GM12878 (cell line): Measurements from ENCODE around the gene BBLN. TPM values are rescaled to one million over a fixed set of nuclear protein-coding genes. Genes with fewer than 3 reads are reported as not detected.

Experiments
- ATAC-seq: fragments of 200-7000 bp; cut with Tn5 transposase; 3 replicates; pipeline ENCODE4 v1.9.1; 2020; ENCODE audit warnings: mild to moderate bottlenecking, moderate library complexity
- BruUV-seq: library from RNA; stranded (reverse); fragments of 400-500 nt; replicated peaks from 2 replicates; lab custom pipeline; 2021; lab: Mats Ljungman, UMichigan
- CTCF ChIA-PET: fragments of 300-600 bp; sonication (Branson Sonifier 250); formaldehyde crosslinking; extraction: SDS; loops from one replicate; lab custom pipeline; 2021; ENCODE audit warnings: inconsistent platforms; lab: Yijun Ruan, JAX
- POLR2A ChIA-PET: fragments of 350-600 bp; formaldehyde crosslinking; extraction: SDS; loops from one replicate; lab custom pipeline; 2021; ENCODE audit warnings: inconsistent platforms; lab: Charles Lee
- RAD21 ChIA-PET: fragments of 300-600 bp; sonication (Branson Sonifier 250); formaldehyde crosslinking; loops from one replicate; lab custom pipeline; 2023; ENCODE audit warnings: antibody characterized with exemption; ENCODE audit not compliant: unreplicated experiment; lab: Charles Lee
- SMC1A ChIA-PET: fragments of 300-600 bp; sonication (Branson Sonifier 250); formaldehyde crosslinking; loops from one replicate; lab custom pipeline; 2023; ENCODE audit not compliant: unreplicated experiment, uncharacterized antibody; lab: Charles Lee
- DNase-seq: peaks from one replicate; pipeline ENCODE4 v3.0.0-alpha.2; 2011; ENCODE audit warnings: low read depth, low spot score
- FAIRE-seq: peaks from 3 replicates; lab custom pipeline; 2011; peaks lifted over from hg19 to GRCh38; lab: Jason Lieb, UNC
- H2AFZ ChIP-seq: 2 replicates; pipeline ENCODE4 v1.6.0; 2011; ENCODE audit warnings: low read depth, low read length, control low read depth; ENCODE audit not compliant: control insufficient read depth
- H3K27ac ChIP-seq: 2 replicates; pipeline ENCODE4 v1.5.1; 2011; ENCODE audit warnings: control low read depth; ENCODE audit not compliant: control insufficient read depth, insufficient read depth
- H3K27me3 ChIP-seq, 2 experiments: replicated peaks in 1 of 2; 2 replicates each; pipeline versions ENCODE4 v1.6.0 to v1.6.1; 2011; ENCODE audit warnings: low read length in 1 of 2; ENCODE audit not compliant: control insufficient read depth in 2 of 2, insufficient read depth in 2 of 2
- H3K36me3 ChIP-seq, 2 experiments: 2 replicates each; pipeline ENCODE4 v1.5.1; 2011; ENCODE audit warnings: low read length in 1 of 2; ENCODE audit not compliant: control insufficient read depth in 2 of 2, insufficient read depth in 2 of 2
- H3K4me1 ChIP-seq: 2 replicates; pipeline ENCODE4 v1.6.1; 2011; ENCODE audit warnings: mild to moderate bottlenecking, low read length, moderate library complexity, mixed read lengths; ENCODE audit not compliant: control insufficient read depth, insufficient read depth
- H3K4me2 ChIP-seq: 2 replicates; pipeline ENCODE4 v1.6.0; 2011; ENCODE audit warnings: control low read depth; ENCODE audit not compliant: control insufficient read depth, insufficient read depth
- H3K4me3 ChIP-seq: fragments of 200-600 bp; sonication (generic); 2 replicates; pipeline ENCODE4 v1.5.1; 2016
- H3K79me2 ChIP-seq: 2 replicates; pipeline ENCODE4 v1.6.0; 2011; ENCODE audit warnings: low read length; ENCODE audit not compliant: control insufficient read depth, insufficient read depth
- H3K9ac ChIP-seq: 2 replicates; pipeline ENCODE4 v1.8.0; 2011; ENCODE audit warnings: low read length, control low read depth, mixed read lengths; ENCODE audit not compliant: control insufficient read depth, insufficient read depth
- H3K9me3 ChIP-seq: replicated peaks from 3 replicates; pipeline ENCODE4 v1.5.1; 2011; ENCODE audit warnings: mild to moderate bottlenecking, low read length; ENCODE audit not compliant: control insufficient read depth, insufficient read depth
- H4K20me1 ChIP-seq: 2 replicates; pipeline ENCODE4 v1.6.0; 2011; ENCODE audit not compliant: control insufficient read depth, insufficient read depth
- BHLHE40 ChIP-seq, 2 experiments: fragments of 450-650 bp in 1 of 2; IDR thresholded peaks; 2 replicates each; pipeline ENCODE4 v1.6.1; 2011 to 2017; ENCODE audit warnings: low read depth in 2 of 2, borderline replicate concordance in 1 of 2, improper control_type of control experiment in 1 of 2, low read length in 1 of 2, mild to moderate bottlenecking in 1 of 2
- PML ChIP-seq: IDR thresholded peaks from 2 replicates; pipeline ENCODE4 v1.6.1; 2012; ENCODE audit warnings: low read length, inconsistent platforms
- RCOR1 ChIP-seq: conservative IDR thresholded peaks from 2 replicates; pipeline ENCODE4 v1.6.1; 2012; ENCODE audit warnings: low read depth, low read length, improper control_type of control experiment
- RUNX3 ChIP-seq: IDR thresholded peaks from 2 replicates; pipeline ENCODE4 v1.6.1; 2012; ENCODE audit warnings: low read length, inconsistent platforms
- SKIL ChIP-seq: fragments of 450-650 bp; IDR thresholded peaks from 2 replicates; pipeline ENCODE4 v1.6.1; 2017; ENCODE audit warnings: mild to moderate bottlenecking, low read depth, inconsistent platforms; ENCODE audit not compliant: poor library complexity, severe bottlenecking
- SUZ12 ChIP-seq: fragments of 200-600 bp; sonication (generic); IDR thresholded peaks from one replicate; pipeline ENCODE4 v1.6.1; 2018; ENCODE audit warnings: antibody characterized with exemption, mild to moderate bottlenecking; ENCODE audit not compliant: unreplicated experiment
- USF2 ChIP-seq: IDR thresholded peaks from 2 replicates; pipeline ENCODE4 v1.6.1; 2011; ENCODE audit warnings: low read depth, low read length, improper control_type of control experiment, borderline replicate concordance
- ZNF207 ChIP-seq: fragments of 450-650 bp; IDR thresholded peaks from 2 replicates; pipeline ENCODE4 v1.6.1; 2014; ENCODE audit warnings: antibody characterized with exemption, mild to moderate bottlenecking, borderline replicate concordance
- ZNF384 ChIP-seq: IDR thresholded peaks from 2 replicates; pipeline ENCODE4 v1.6.1; 2012; ENCODE audit warnings: low read depth, mild to moderate bottlenecking, low read length, improper control_type of control experiment, borderline replicate concordance
- WGBS: methylation state at CpG from one replicate; pipeline ENCODE4 v1.1.6; 2016; ENCODE audit warnings: low lambda C conversion rate; ENCODE audit not compliant: insufficient replicate concordance, insufficient coverage; ENCODE audit errors: missing lambda C conversion rate; 5-methylcytosine and 5-hydroxymethylcytosine counted together
- in situ Hi-C: fragments of 300-500 bp; cut with MboI; formaldehyde crosslinking; loops from 9 replicates; pipeline ENCODE4 v1.14.3; 2018; ENCODE audit warnings: mixed read lengths
- intact Hi-C: fragments of 100-400 bp; cut with micrococcal nuclease; formaldehyde crosslinking; loops from one replicate; pipeline ENCODE4 v1.14.2; 2022; ENCODE audit not compliant: unreplicated experiment
- polyA plus RNA-seq, 11 experiments: library from polyadenylated mRNA; depleted of rRNA in 4 of 11; unstranded in 6 of 11; stranded (reverse) in 5 of 11; fragments of >200 nt; fragmentation: Nextera tagmentation in 4 of 11; fragmentation: Illumina TruSeq in 1 of 11; extraction: Ambion mirVana in 4 of 11; extraction: Trizol in 1 of 11; gene quantifications; 1 replicate in 1 of 11; 2 replicates in 10 of 11; pipeline versions ENCODE4 v1.2.1 to v1.2.3, GENCODE V29; 2011 to 2016; ENCODE audit warnings: inconsistent platforms in 2 of 11, missing spikeins in 2 of 11, low read depth in 1 of 11
- total RNA-seq, 4 experiments: library from RNA; depleted of rRNA in 3 of 4; stranded (reverse); fragments of >200 nt in 3 of 4; fragmentation: Illumina TruSeq in 1 of 4; extraction: Trizol in 1 of 4; gene quantifications; 2 replicates each; pipeline versions ENCODE4 v1.2.1 to v1.2.3, GENCODE V29; 2013 to 2021

BBLN gene
- total and polyA plus RNA-seq, 10 of the 15 experiments (the other 5 are each of a cell fraction or from before 2014, with no cell fraction given): 3.8 to 194 (median 66.2) TPM

DNA sequence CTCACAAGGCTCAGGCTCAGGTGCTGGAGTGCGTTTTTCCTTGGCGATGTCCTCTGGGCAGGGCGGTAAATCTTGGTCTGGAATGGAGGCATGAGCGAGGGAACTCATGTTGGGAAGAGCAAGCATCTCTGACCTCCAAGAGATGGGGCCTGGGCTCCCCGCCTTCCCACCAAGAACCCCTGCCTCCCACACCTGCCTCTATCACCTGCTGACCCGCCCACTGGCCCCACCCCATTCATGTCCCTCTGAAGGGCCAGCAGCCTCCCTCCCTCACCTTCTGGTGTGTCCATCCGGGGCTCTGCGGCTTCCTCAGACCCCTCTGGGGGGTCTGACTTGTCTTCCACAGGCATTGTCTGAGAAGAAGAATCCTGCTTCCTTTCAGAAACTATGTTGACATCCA is 20.4 kb downstream of the BBLN start:
- ChIA-PET CTCF (no interaction called here), RAD21 (no interaction called here)
- no peak overlapping the region for H3K9ac ChIP-seq

More for the DNA sequence above, 20.4 kb downstream of the BBLN start:
- POLR2A ChIA-PET: no interaction called here
- H3K4me1 ChIP-seq: no peaks in the 10 kb centered on the region
- H3K4me2 ChIP-seq: no peak overlapping the region
- WGBS: 99% methylated on average over 8 of the region's 8 CpGs
- DNase-seq: no peak
- no peak overlapping the region for H3K27ac ChIP-seq
- intact Hi-C loops (no loop called here), in situ Hi-C loops (no loop called here)
- SMC1A ChIA-PET: no interaction called here
- H3K9me3 ChIP-seq: peaks cover 4% of the 10 kb centered on the region; the same call in 2 of the 3 replicates
- H3K27me3 ChIP-seq: no peaks in the 10 kb centered on the region
- TF ChIP-seq SKIL (no peak), ZNF207 (no peak), RCOR1 (no peak), SUZ12 (no peak), RUNX3 (no peak), BHLHE40 (IDR thresholded peaks at IDR 0.05; ENCODE audit: borderline replicate concordance in 1 of 2, low read depth in 2 of 2, low read length in 1 of 2) (no peak), PML (no peak), USF2 (no peak), ZNF384 (no peak)
- no peak overlapping the region for H2AFZ ChIP-seq
- no peak overlapping the region for H3K4me3 ChIP-seq
- no TSS peak for BruUV-seq
- H3K36me3 ChIP-seq: peaks cover 16 to 21% of the 10 kb centered on the region in 2 experiments; a peak in 3 of 4 replicates
- no peaks in the 10 kb centered on the region for H3K79me2 ChIP-seq
- no peaks in the 10 kb centered on the region for H4K20me1 ChIP-seq
- no peak for ATAC-seq
- FAIRE-seq: no peak
